H9 (cell line): ENCODE measurements around the gene MTX1. TPM values are rescaled to one million over a fixed set of nuclear protein-coding genes. Genes with fewer than 3 reads are reported as not detected.

Experiments used
- DNase-seq: peaks from one replicate; pipeline ENCODE4 v3.0.0-alpha.2; 2017
- H2AFZ ChIP-seq: one replicate; pipeline ENCODE4 v1.6.1; 2013; ENCODE audit warnings: mild to moderate bottlenecking, low read length, control low read depth, moderate library complexity
- H2AK5ac ChIP-seq: 2 replicates; pipeline ENCODE4 v1.6.1; 2013; ENCODE audit warnings: low read length, control low read depth, mixed read lengths; ENCODE audit not compliant: insufficient read length
- H2BK120ac ChIP-seq: one replicate; pipeline ENCODE4 v1.6.1; 2013; ENCODE audit warnings: low read depth, mild to moderate bottlenecking, low read length, control low read depth, inconsistent platforms; ENCODE audit not compliant: poor library complexity, severe bottlenecking
- H2BK12ac ChIP-seq: 2 replicates; pipeline ENCODE4 v1.6.1; 2013; ENCODE audit warnings: low read length, control low read depth, mixed read lengths, low read depth; ENCODE audit not compliant: insufficient read length
- H2BK15ac ChIP-seq: 2 replicates; pipeline ENCODE4 v1.6.1; 2013; ENCODE audit warnings: low read depth, low read length, control low read depth
- H2BK20ac ChIP-seq: one replicate; pipeline ENCODE4 v1.6.1; 2013; ENCODE audit warnings: low read depth, mild to moderate bottlenecking, low read length, control low read depth, inconsistent platforms; ENCODE audit not compliant: poor library complexity, severe bottlenecking
- H2BK5ac ChIP-seq: 2 replicates; pipeline ENCODE4 v1.6.1; 2013; ENCODE audit warnings: low read length, control low read depth, mixed read lengths; ENCODE audit not compliant: insufficient read length
- H3K14ac ChIP-seq: 2 replicates; pipeline ENCODE4 v1.6.1; 2013; ENCODE audit warnings: low read length, control low read depth; ENCODE audit not compliant: insufficient read depth
- H3K18ac ChIP-seq: 2 replicates; pipeline ENCODE4 v1.6.1; 2013; ENCODE audit warnings: low read depth, mild to moderate bottlenecking, mixed read lengths, low read length, control low read depth; ENCODE audit not compliant: insufficient read length
- H3K23ac ChIP-seq: 2 replicates; pipeline ENCODE4 v1.6.1; 2013; ENCODE audit warnings: low read length, control low read depth, mixed read lengths, low read depth; ENCODE audit not compliant: insufficient read length
- H3K23me2 ChIP-seq: 2 replicates; pipeline ENCODE4 v1.6.1; 2013; ENCODE audit warnings: low read depth, mild to moderate bottlenecking, mixed read lengths, low read length, control low read depth; ENCODE audit not compliant: insufficient read length, poor library complexity, severe bottlenecking
- H3K27ac ChIP-seq: 2 replicates; pipeline ENCODE4 v1.5.1; 2013; ENCODE audit warnings: low read length, control low read depth, mixed read lengths, low read depth; ENCODE audit not compliant: insufficient read length
- H3K27me3 ChIP-seq: 2 replicates; pipeline ENCODE4 v1.6.1; 2013; ENCODE audit warnings: low read length, control low read depth, inconsistent platforms; ENCODE audit not compliant: insufficient read depth
- H3K4ac ChIP-seq: 2 replicates; pipeline ENCODE4 v1.6.1; 2013; ENCODE audit warnings: low read depth, mild to moderate bottlenecking, control low read depth, inconsistent platforms, low read length, moderate library complexity
- H3K4me1 ChIP-seq: 2 replicates; pipeline ENCODE4 v1.6.1; 2013; ENCODE audit warnings: low read length, control low read depth, inconsistent platforms; ENCODE audit not compliant: insufficient read depth
- H3K4me2 ChIP-seq: 2 replicates; pipeline ENCODE4 v1.6.1; 2013; ENCODE audit warnings: low read length, control low read depth, mixed read lengths; ENCODE audit not compliant: insufficient read length, insufficient read depth
- H3K56ac ChIP-seq: 2 replicates; pipeline ENCODE4 v1.6.1; 2013; ENCODE audit warnings: low read depth, mild to moderate bottlenecking, mixed read lengths, low read length, control low read depth; ENCODE audit not compliant: insufficient read length
- H3K79me1 ChIP-seq: 2 replicates; pipeline ENCODE4 v1.6.1; 2013; ENCODE audit warnings: low read depth, mild to moderate bottlenecking, moderate library complexity, low read length, control low read depth, inconsistent platforms; ENCODE audit not compliant: insufficient read depth, poor library complexity, severe bottlenecking
- H3K79me2 ChIP-seq: 2 replicates; pipeline ENCODE4 v1.6.1; 2013; ENCODE audit warnings: low read length, control low read depth, inconsistent platforms; ENCODE audit not compliant: insufficient read depth
- H3K9ac ChIP-seq: 2 replicates; pipeline ENCODE4 v1.6.1; 2013; ENCODE audit warnings: low read length, control low read depth, mixed read lengths; ENCODE audit not compliant: insufficient read length; ENCODE audit errors: extremely low read depth
- H3K9me3 ChIP-seq: one replicate; pipeline ENCODE4 v1.6.1; 2013; ENCODE audit warnings: low read depth, low read length, inconsistent platforms; ENCODE audit not compliant: control insufficient read depth
- H3T11ph ChIP-seq: one replicate; pipeline ENCODE4 v1.6.1; 2013; ENCODE audit warnings: mild to moderate bottlenecking, low read length, control low read depth, inconsistent platforms
- H4K20me1 ChIP-seq: one replicate; pipeline ENCODE4 v1.6.1; 2013; ENCODE audit not compliant: control insufficient read depth, insufficient read length, insufficient read depth
- H4K5ac ChIP-seq: 2 replicates; pipeline ENCODE4 v1.6.1; 2013; ENCODE audit warnings: low read depth, mild to moderate bottlenecking, mixed read lengths, low read length, control low read depth; ENCODE audit not compliant: insufficient read length
- H4K8ac ChIP-seq: replicated peaks from 2 replicates; pipeline ENCODE4 v1.6.1; 2013; ENCODE audit warnings: low read length, control low read depth, mixed read lengths, low read depth; ENCODE audit not compliant: insufficient read length
- H4K91ac ChIP-seq: 2 replicates; pipeline ENCODE4 v1.6.1; 2013; ENCODE audit warnings: low read depth, mild to moderate bottlenecking, moderate library complexity, mixed read lengths, low read length, control low read depth; ENCODE audit not compliant: insufficient read length
- H3K27ac Mint-ChIP-seq, 3 experiments: 2 replicates in 2 of 3; 3 replicates in 1 of 3; pipeline ENCODE4 v1.8.0; 2020 to 2021; ENCODE audit warnings: mixed read lengths in 3 of 3, mild to moderate bottlenecking in 1 of 3, moderate library complexity in 1 of 3
- H3K27me3 Mint-ChIP-seq: 2 replicates; pipeline ENCODE4 v1.8.0; 2021; ENCODE audit warnings: low read depth, mild to moderate bottlenecking, moderate library complexity, mixed read lengths
- H3K36me3 Mint-ChIP-seq, 3 experiments: 2 replicates in 2 of 3; 3 replicates in 1 of 3; pipeline ENCODE4 v1.8.0; 2020 to 2021; ENCODE audit warnings: low read depth in 3 of 3, mixed read lengths in 3 of 3; ENCODE audit not compliant: insufficient read depth in 1 of 3
- H3K4me1 Mint-ChIP-seq, 2 experiments: 2 replicates each; pipeline ENCODE4 v1.8.0; 2020; ENCODE audit warnings: mixed read lengths in 2 of 2
- H3K4me3 Mint-ChIP-seq, 2 experiments: 2 replicates in 1 of 2; 3 replicates in 1 of 2; pipeline ENCODE4 v1.8.0; 2020 to 2021; ENCODE audit warnings: mild to moderate bottlenecking in 2 of 2, mixed read lengths in 2 of 2, moderate library complexity in 1 of 2
- H3K9me3 Mint-ChIP-seq, 2 experiments: 2 replicates in 1 of 2; 3 replicates in 1 of 2; pipeline ENCODE4 v1.8.0; 2020; ENCODE audit warnings: mild to moderate bottlenecking in 2 of 2, mixed read lengths in 2 of 2, moderate library complexity in 1 of 2
- CTCF ChIP-seq: fragments of 200-600 bp; sonication (generic); conservative IDR thresholded peaks from 3 replicates; pipeline ENCODE4 v1.8.0; 2021; ENCODE audit warnings: antibody characterized with exemption, mild to moderate bottlenecking
- WGBS: extraction: QIAGEN DNeasy Blood & Tissue Kit; methylation state at CpG from one replicate; pipeline ENCODE4 v1.1.7; 2013; ENCODE audit warnings: missing lambda C conversion rate, low lambda C conversion rate, mixed read lengths; ENCODE audit not compliant: insufficient read length; ENCODE audit errors: extremely low coverage; 5-methylcytosine and 5-hydroxymethylcytosine counted together
- total RNA-seq: library from RNA; stranded (reverse); gene quantifications from 2 replicates; pipeline ENCODE4 v1.2.1, GENCODE V29; 2021

The MTX1 gene
- total RNA-seq, 1 experiment from 2014 or later = 45.0 TPM

GRCh38 chr1:155175927-155176371 lies 32.5 kb upstream of the MTX1 start:
- TF ChIP-seq CTCF = no peak; the same call in 2 of the 3 replicates
- no peaks in the 10 kb centered on the region; the same call in none of the 2 replicates for H3K27me3 Mint-ChIP-seq
- Histone ChIP-seq H2BK15ac (no peak overlapping the region), H3K56ac (no peak overlapping the region), H3K27me3 (no peaks in the 10 kb centered on the region), H4K8ac (no peak overlapping the region), H2BK20ac (no peak overlapping the region), H3K23me2 (peaks cover 18% of the 10 kb centered on the region), H2BK5ac (no peak overlapping the region), H3K9me3 (no peaks in the 10 kb centered on the region), H3K4me1 (no peaks in the 10 kb centered on the region), H3K27ac (no peak overlapping the region), H3K79me2 (no peaks in the 10 kb centered on the region; the same call in 1 of the 2 replicates), H2BK120ac (no peak overlapping the region), H3K4me2 (no peak overlapping the region), H3K4ac (no peak overlapping the region), H3K14ac (no peak overlapping the region), H2AFZ (no peak overlapping the region), H2BK12ac (no peak overlapping the region), H3K18ac (no peak overlapping the region), H2AK5ac (no peak overlapping the region), H4K5ac (no peak overlapping the region), H3K9ac (no peak overlapping the region), H3T11ph (no peak overlapping the region), H4K91ac (no peak overlapping the region), H4K20me1 (no peaks in the 10 kb centered on the region), H3K23ac (no peak overlapping the region), H3K79me1 (no peaks in the 10 kb centered on the region)
- peaks cover 29 to 50% (median 40%) of the 10 kb centered on the region in 3 experiments for H3K36me3 Mint-ChIP-seq
- no peak overlapping the region for H3K27ac Mint-ChIP-seq
- H3K4me1 Mint-ChIP-seq = peaks cover 23 to 37% of the 10 kb centered on the region in 2 experiments
- H3K4me3 Mint-ChIP-seq = peak overlapping the region in 1 of 2 experiments; percentile 92; a peak in 3 of 5 replicates
- no CpG with 5 or more reads among the region's 9 CpGs for WGBS
- peak; percentile 34 for DNase-seq
- H3K9me3 Mint-ChIP-seq = no peaks in the 10 kb centered on the region
